Measurements from ENCODE around the gene CLSTN2. TPM values are rescaled to one million over a fixed set of nuclear protein-coding genes. Genes with fewer than 3 reads are reported as not detected.

Gene CLSTN2
- total and polyA plus RNA-seq, 2 of the 8 experiments (the other 6 are each of a cell fraction or from before 2014, with no cell fraction given), result 0.39 to 0.52 TPM

DNA sequence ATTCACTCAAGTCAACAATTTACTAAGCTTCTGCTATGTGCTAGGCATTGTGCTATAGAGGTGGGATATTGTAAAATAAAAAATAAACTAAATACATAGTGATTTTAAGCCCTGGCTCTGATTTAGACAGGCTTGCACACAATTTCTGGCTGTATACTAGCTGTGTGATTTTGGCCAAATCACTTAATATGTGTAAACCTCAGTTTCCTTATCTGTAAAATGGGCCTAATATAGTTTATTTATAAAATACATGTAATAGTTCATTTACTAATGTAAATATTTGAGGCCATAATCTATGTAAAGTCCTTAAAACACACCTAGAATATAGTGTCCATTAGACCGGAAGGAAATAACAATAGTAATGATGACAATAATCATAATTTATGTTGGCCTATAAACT lies 363.1 kb downstream of the CLSTN2 start (continued):
- TF ChIP-seq, protein P1, sequence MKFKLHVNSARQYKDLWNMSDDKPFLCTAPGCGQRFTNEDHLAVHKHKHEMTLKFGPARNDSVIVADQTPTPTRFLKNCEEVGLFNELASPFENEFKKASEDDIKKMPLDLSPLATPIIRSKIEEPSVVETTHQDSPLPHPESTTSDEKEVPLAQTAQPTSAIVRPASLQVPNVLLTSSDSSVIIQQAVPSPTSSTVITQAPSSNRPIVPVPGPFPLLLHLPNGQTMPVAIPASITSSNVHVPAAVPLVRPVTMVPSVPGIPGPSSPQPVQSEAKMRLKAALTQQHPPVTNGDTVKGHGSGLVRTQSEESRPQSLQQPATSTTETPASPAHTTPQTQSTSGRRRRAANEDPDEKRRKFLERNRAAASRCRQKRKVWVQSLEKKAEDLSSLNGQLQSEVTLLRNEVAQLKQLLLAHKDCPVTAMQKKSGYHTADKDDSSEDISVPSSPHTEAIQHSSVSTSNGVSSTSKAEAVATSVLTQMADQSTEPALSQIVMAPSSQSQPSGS (IDR thresholded peaks at IDR 0.05; ENCODE audit: low read length), result no peak
- TF ChIP-seq RXRA (IDR thresholded peaks at IDR 0.05; ENCODE audit: insufficient read depth, low read depth, low read length), result no peak
- no peak; the same call in 1 of the 2 replicates for TF ChIP-seq KDM1A (IDR thresholded peaks at IDR 0.05; ENCODE audit: borderline replicate concordance, low read length)
- TF ChIP-seq BACH1 (IDR thresholded peaks at IDR 0.05; ENCODE audit: low read length), result no peak
- no peak for TF ChIP-seq MAFK (IDR thresholded peaks at IDR 0.05; ENCODE audit: low read depth, low read length)
- TF ChIP-seq RAD21 (IDR thresholded peaks at IDR 0.05 in 1 of 2, conservative IDR thresholded peaks at IDR 0.05 in 1 of 2; ENCODE audit: low read depth in 2 of 2, low read length in 2 of 2), result no peak
- no peak for TF ChIP-seq BCL11A (IDR thresholded peaks at IDR 0.05; ENCODE audit: low read depth in 2 of 2, low read length in 2 of 2)
- TF ChIP-seq, protein P2, sequence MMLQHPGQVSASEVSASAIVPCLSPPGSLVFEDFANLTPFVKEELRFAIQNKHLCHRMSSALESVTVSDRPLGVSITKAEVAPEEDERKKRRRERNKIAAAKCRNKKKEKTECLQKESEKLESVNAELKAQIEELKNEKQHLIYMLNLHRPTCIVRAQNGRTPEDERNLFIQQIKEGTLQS (IDR thresholded peaks at IDR 0.05; ENCODE audit: insufficient read depth, low read depth, low read length), result no peak
- no peak for TF ChIP-seq RFX5 (IDR thresholded peaks at IDR 0.05; ENCODE audit: borderline replicate concordance, low read depth, low read length)

All from H1 (cell line).